NCI-H446 treated with DMSO at 0.1 percent for 48 hours (cell line): Measurements from ENCODE around the gene CCNQ.

ENCODE experiments used
- DNase-seq: peaks from one replicate; lab custom pipeline; 2025; lab: John Stamatoyannopoulos, UW

Gene CCNQ

DNA sequence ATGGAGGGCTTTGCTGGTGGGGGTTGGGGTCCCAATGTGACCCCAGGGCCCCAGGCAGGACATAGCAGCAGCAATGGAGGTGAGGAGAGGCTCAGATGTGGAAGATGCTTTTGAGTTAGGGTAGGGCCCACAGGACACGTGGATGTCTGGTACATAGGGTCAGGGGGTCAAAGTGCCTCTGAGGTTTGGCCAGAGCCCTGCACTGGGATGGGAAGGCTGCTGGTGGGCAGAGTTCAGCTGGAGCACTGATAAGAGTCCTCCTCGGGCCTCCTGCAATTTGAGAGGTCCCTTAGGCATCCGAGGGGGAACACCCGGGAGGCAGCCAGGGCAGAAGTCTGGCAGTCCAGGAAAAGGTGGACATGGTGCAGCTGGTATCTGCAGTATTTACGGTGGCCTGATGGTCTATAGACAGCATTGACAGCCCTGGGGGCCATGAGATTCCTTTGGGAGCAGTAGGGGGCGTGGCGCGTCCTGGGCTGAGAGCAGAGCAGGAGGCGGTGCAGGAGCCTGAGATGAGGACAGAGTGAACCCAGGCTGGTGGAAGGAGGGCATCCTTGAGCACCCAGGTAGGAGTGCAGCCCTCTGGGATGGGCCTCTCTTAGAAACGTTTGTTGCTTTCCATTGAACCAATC is 22.6 kb downstream of the CCNQ start:
- no peak for DNase-seq

GRCh38 chrX:153573984-153574383 is 25.0 kb downstream of the CCNQ start:
- no peak for DNase-seq

- DNase-seq, result no peak
These were observed 26.3 kb downstream of the CCNQ start for GRCh38 chrX:153572601-153573000.

DNA sequence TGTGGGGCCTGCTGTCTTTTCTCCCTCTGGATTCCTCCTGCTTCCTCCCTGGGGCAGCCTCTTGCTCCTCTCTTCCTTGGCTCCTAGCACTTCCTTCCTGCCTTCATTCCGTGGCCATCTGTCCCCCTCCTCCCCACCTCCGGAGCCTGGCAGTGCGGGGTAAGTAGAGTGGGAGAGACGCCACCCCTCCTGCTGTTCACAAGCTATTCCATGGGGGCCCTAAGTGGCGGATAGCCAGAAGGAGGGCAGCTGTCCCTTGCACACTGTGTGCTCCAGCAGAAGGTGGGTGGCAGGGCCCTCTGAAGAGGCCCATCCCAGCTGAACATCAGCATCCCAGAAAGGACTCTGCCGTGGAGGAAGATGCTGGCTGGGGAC is 27.4 kb downstream of the CCNQ start:
- no peak for DNase-seq

DNA sequence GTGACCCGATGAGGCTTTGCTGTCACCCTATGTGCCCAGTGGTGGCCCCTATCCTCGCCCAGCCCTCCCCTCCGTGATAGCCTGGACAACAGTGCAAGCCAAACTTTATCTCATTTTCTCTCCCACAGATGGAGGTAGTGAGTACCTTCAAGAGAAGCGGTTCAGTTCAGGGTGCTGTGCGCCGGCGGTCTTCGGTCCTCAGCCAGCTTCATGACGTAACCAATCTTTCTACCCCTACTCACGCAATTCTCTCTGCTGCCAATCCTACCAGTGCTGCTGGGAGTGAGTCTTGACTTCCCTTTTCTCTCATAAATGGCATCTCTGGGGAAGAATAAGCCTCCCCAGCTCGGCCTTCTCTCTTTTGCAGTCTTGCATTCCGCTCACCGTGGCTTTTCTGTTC is 29.5 kb downstream of the CCNQ start:
- DNase-seq, result no peak

DNA sequence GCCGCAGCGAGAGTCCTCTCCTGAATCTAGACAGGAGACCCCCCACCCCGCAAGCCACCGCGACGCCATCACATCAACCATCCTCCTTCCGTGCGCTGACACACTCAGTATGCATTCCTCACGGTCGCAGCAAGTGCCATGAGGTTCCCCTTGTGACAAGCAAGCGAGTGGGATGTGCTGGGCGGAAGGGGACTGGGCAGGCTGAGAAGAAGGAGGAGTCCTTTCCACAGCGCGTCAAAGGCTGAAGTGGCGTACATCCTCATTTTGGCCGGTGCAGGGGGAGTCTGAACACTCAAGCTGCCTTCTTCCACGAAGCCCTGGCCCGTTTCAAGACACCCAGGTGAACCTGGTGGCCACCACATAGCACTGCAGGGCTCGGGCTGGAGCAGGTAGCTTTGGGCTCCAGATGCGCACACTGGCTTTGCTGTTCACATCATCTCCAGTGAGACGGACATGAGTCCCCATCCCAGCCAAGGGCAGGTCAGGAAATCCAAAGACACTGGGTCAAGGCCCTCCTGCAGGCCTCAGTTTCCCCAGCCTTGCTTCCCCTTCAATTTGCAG is 30.4 kb downstream of the CCNQ start:
- no peak for DNase-seq

DNA sequence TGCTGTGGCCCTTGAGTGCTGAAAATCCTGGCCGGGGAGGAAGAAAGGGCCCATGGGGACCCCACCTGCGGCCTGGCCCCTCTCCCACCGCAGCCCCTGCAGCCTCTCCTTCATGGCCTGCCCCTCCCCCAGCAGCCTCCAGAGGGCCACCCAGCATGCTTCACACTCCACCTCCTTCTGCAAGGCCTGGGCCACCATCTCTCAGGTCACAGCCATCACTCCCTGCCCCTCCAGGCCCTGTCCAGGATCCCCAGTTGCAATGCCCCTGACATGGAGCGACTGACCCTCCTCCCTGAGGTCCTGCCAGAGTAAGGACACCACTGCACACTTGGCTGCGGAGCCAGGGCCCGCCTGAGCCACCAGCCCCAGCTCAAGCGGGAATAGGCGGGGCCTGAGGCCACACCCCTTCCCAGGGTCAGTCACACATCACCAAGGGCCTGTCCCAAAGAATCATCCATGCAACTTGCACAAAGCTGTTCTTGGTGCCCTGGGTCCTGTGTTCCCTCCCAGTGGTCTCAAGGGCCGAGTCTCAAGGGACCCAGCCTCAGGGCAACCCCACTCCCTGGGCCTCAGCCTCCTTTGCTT is 32.9 kb downstream of the CCNQ start:
- no peak for DNase-seq

DNA sequence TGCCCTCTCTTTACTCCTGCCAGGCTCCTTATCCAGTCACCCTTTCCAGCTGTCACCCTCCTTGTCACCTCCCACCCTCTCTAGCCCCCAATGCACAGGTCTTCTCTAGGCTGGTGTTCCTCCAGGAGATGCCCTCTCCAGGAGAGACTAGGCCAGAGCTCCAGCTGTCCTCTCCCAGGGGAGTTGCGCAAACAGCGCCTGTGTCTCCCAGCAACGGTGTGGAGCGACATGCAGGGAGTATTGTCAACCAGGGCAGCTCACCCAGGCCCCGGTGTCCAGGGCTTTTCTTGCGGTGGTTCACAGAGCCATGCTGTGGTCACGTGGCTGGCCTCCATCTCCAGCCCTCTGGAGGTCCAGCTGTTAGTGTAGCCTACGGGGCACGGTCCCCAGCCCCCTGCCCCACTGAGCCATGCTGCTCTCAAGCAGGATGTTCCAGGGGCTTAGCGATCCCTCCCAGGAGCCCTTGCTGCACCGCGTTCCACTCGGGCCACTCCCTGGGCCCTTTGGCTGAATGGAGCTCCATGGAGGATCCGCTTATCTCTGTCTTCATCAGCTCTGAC is 34.8 kb downstream of the CCNQ start:
- no peak for DNase-seq

DNA sequence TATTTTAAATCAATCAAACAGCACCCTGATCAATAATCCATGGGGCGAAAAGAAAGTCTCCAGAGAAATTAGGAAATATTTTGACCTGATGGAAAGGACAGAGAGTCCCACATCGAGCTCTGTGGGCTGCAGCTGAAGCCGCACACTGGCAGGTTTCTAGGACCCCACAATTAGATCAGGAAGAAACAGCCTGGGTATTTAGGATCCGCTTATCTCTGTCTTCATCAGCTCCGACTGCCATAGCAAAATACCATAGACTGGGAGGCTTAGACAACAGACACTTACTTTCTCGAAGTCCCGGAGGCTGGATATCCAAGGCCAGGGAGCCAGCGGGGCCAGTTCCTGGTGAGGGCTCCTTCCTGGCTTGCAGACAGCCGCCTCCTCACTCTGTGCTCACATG is 36.4 kb downstream of the CCNQ start:
- no peak for DNase-seq

- DNase-seq, result no peak
These were observed 37.6 kb downstream of the CCNQ start for GRCh38 chrX:153561337-153561736.

DNA sequence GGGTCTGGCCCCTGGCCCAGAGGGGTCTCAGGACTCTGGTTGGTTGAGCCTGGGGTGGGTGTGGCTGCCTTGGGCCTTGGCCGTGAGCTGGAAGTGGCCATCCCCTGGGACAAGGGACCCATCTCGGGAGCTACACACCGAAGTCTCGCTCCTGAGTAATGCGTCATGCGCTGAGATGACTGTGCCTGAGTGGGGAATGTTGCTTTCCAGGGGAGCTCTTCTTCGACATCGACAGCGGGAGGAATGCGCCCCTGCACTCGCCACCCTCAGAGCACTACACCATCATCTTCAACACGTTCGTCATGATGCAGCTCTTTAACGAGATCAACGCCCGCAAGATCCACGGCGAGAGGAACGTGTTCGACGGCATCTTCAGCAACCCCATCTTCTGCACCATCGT is 38.5 kb downstream of the CCNQ start:
- no peak for DNase-seq

DNA sequence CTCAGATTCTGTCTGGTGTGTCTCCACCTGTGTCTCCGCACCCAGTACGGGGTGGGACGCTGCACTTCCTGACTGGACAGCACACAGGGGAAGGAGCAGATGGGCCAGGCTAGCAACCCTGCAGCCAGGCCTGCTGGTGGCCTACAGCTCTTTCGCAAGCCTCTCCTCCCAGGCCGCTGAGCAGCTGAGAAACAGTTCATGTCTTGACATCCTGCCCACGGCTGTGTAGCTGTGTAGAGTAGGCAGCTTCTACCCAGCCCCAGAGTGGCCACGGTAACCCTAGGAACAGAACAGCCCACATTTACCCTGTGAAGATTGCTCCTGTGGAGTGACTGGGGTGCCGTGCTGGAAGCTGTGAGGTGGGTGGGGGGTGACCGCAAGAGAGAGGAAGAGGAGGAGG is 38.9 kb downstream of the CCNQ start:
- no peak for DNase-seq

DNA sequence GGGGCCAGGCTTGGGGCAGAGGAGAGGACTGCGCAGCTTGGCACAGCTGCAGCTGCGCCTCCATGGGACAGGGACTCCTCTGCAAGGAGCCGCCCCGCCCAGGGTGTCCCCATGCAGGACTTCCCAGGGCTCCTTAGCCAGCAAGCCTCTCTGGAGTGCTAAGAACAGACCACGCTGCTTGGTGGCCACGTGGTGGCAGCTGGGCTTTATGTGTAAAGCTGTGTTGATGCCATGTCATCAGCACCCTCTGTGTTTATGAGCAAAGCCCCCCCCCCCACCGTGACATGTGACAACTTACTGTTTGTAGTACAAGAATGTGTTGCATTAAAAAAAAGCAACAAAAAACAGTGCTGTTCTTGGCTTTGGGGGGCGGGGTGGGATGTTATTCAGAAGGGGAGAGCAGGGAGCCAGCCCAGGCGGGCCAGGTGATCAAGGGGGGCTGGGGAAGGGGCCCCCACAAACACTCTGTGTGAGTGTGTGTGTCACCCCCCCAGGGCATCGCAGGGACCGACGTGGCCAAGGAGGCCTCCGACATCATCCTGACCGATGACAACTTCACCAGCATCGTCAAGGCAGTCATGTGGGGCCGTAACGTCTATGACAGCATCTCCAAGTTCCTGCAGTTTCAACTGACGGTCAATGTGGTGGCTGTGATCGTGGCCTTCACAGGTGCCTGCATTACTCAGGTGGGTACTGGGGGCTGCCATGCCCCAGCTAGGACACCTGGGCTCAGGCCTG is 41.2 kb downstream of the CCNQ start:
- no peak for DNase-seq

- no peak for DNase-seq
These were observed 42.2 kb downstream of the CCNQ start for GRCh38 chrX:153556767-153557166.

DNA sequence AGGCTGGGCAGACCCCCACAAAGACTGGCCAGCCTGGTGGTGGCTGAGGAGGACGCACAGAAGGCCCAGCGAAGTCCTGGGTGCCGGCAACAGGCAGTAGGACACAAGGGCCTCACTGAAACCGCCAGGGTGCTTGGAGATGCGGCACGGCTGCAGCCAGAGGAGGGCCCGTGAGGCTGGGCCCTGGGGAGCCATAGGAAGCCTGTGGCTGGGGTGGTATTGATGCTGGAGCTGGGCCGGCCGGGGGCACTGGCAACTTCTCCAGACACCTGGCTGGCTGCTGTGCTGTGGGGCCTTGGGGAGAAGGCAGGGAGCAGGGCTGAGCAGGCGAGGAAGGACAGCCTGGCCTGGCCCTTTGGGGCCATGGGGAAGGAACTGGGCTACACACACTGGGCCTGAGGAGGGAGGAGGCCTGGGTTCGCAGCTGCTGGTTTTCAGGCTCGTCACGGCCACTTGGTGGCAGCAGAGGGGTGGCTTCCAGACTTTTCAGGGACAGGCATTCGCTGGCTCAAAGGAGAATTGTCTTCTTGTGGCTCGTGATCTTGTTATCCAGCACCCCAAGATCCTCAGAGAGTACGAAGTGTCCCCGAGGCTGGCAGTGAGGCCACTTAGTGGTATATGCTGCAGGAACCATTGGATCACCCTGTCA is 44.3 kb downstream of the CCNQ start:
- DNase-seq, result no peak

DNA sequence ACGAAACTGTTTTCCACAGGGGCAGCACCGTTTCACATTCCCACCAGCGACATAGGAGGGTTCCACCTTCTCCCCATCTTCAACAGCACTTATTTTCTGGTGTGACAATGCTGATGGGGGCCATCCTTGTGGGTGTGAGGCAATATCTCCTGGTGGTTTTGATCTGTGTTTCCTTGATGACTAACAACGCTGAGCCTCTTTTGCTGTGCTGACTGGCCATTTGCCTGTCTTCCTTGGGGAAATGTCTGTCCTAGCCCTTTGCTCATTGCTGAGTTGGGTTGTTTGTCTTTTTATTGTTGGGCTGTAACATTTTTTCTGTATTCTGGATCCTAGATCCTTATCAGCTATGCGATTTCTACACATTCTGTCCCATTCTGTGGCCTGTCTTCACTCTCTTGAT is 47.8 kb downstream of the CCNQ start:
- DNase-seq, result no peak

DNA sequence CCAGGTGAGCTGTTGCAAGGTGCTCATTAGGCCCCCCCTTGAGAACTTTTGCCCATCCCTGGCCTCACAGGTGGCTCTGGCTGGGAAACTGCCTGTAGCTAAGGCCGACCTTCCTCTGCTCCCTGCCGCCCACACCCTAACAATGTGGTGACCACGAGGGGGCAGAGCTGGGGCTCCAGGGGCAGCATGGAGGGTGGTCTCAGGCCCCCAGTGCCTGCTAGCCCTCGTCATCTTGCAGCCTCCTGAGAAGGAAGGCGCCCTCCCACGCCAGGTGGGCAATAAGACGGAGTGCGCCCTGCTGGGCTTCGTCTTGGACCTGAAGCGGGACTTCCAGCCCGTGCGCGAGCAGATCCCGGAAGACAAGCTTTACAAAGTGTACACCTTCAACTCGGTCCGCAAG is 49.1 kb downstream of the CCNQ start:
- DNase-seq, result no peak

- no peak for DNase-seq
These were observed 49.7 kb downstream of the CCNQ start for GRCh38 chrX:153549231-153549630.

GRCh38 chrX:153547195-153547594 is 51.7 kb downstream of the CCNQ start:
- no peak for DNase-seq

GRCh38 chrX:153546386-153546785 is 52.6 kb downstream of the CCNQ start:
- DNase-seq, result no peak

GRCh38 chrX:153544727-153545126 is 54.2 kb downstream of the CCNQ start:
- no peak for DNase-seq

DNA sequence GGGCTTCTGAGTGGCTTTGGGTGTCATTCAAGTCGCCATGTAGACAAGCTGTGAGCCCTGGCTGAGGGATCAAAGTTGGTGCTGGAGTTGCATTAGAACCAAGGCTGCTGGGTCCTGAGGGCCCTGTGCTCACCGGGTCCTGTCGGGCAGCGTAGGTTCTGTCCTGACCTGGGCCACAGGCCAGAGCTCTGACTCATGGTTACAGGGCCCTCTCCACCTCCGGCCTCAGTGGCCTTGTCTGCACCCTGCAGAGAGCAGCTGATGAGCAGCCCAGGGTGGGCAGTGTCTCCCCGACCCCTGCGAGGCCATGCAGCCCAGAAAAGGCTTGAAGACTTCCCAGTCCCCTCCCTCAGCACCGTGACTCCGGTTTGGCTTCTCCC is 59.0 kb downstream of the CCNQ start:
- DNase-seq, result no peak
